ENCODE measurements around the gene STX18. TPM values are rescaled to one million over a fixed set of nuclear protein-coding genes. Genes with fewer than 3 reads are reported as not detected.

Gene STX18
- total RNA-seq, 1 donor from 2014 or later: 17.3 TPM

DNA sequence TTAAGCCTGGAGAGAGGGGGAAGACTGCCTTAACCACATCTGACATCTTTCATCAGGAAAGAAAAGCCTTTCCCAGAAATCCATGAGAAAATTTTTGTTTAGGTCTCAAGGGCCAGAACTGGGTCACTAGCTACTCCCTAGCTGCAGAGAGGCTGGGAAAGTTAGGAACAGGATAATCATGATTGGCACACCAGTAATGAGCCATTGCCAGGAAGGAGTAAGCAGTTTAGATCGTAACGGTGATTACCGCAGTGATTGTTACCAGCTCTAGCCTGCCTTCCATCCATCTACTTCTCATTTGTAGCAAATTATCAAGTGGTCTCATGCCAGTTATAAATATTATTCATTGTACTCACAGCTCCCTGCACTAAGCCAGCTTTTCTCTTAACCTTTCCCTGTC, 22.7 kb upstream of the STX18 start:
- no peak overlapping the region for H3K27ac ChIP-seq (replicated peaks)
- no peaks in the 10 kb centered on the region for H3K36me3 ChIP-seq
- intact Hi-C loops (cut with micrococcal nuclease): no loop called here
- no peak for DNase-seq
- H3K9me3 ChIP-seq (replicated peaks): no peaks in the 10 kb centered on the region
- H3K4me1 ChIP-seq: no peaks in the 10 kb centered on the region
- H3K4me3 ChIP-seq: no peak overlapping the region
- TF ChIP-seq, protein P1, sequence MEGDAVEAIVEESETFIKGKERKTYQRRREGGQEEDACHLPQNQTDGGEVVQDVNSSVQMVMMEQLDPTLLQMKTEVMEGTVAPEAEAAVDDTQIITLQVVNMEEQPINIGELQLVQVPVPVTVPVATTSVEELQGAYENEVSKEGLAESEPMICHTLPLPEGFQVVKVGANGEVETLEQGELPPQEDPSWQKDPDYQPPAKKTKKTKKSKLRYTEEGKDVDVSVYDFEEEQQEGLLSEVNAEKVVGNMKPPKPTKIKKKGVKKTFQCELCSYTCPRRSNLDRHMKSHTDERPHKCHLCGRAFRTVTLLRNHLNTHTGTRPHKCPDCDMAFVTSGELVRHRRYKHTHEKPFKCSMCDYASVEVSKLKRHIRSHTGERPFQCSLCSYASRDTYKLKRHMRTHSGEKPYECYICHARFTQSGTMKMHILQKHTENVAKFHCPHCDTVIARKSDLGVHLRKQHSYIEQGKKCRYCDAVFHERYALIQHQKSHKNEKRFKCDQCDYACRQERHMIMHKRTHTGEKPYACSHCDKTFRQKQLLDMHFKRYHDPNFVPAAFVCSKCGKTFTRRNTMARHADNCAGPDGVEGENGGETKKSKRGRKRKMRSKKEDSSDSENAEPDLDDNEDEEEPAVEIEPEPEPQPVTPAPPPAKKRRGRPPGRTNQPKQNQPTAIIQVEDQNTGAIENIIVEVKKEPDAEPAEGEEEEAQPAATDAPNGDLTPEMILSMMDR (IDR thresholded peaks at IDR 0.05; ENCODE audit: borderline replicate concordance): no peak
- H3K27me3 ChIP-seq (ENCODE audit: low read depth): no peaks in the 10 kb centered on the region

DNA sequence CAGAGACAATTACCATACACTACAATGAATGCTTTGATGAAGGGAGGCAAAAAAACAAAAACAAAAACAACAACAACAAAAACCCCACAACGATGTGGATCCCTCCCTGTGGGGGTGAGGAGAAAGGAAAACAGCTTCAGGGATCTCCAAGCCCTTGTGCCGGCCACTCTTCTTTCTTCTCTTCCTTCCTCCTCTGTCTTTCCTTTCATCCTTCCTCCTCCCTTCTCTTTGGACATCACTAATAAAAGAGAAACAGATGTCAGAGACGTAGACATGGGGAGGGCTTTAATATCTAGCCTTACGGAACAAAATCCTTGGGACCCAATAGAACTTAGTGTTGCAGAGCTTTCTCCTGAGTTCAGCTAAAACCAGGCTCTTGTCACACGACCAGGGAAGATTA, 18.8 kb upstream of the STX18 start:
- TF ChIP-seq, protein P1 (IDR thresholded peaks at IDR 0.05; ENCODE audit: borderline replicate concordance): no peak
- no peak for DNase-seq
- Histone ChIP-seq H3K9me3 (replicated peaks) (no peaks in the 10 kb centered on the region), H3K27ac (replicated peaks) (no peak overlapping the region), H3K27me3 (ENCODE audit: low read depth) (no peaks in the 10 kb centered on the region), H3K4me1 (no peaks in the 10 kb centered on the region), H3K4me3 (no peak overlapping the region), H3K36me3 (no peaks in the 10 kb centered on the region)
- intact Hi-C loops (cut with micrococcal nuclease): no loop called here

DNA sequence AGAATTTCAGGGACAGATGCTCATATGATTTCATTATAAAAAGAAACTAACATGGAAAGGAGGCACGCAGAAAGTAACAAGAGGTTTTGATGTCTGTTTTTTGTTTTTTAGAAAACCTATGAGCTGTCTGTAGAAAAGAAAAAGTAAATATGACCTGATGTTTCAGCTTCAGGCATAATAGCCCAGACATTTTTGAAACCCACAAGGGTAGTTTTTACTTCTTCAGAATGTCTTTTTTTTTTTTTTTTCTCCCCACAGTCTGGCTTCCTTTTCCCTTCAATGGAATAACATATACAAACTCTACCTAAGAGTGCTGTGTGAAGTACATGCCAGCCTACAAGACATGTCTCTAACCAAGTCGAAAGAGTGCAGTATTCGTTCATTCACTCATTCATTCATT, 18.3 kb upstream of the STX18 start:
- Histone ChIP-seq H3K9me3 (replicated peaks) (no peaks in the 10 kb centered on the region), H3K36me3 (no peaks in the 10 kb centered on the region), H3K27ac (replicated peaks) (no peak overlapping the region), H3K27me3 (ENCODE audit: low read depth) (no peaks in the 10 kb centered on the region), H3K4me3 (no peak overlapping the region), H3K4me1 (no peaks in the 10 kb centered on the region)
- intact Hi-C loops (cut with micrococcal nuclease): no loop called here
- DNase-seq: no peak
- TF ChIP-seq, protein P1 (IDR thresholded peaks at IDR 0.05; ENCODE audit: borderline replicate concordance): no peak

DNA sequence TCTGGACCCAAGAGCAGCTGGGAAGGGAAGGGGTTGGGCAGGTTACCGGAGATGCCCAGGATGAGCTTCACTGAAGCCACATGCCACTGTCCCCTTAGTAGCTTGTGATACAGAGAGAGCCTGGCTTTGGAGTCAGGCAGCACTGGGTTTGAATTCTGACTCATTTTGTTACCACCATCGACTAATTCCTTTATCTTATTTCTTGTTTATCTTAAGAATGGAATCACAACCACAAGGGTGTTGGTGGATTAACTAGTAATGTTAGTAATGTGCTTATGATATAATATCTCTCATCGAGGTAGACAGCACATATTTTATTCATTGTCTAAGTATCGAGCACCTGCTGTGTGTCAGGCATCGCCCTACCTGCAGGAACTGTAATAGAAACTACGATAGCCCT, 17.7 kb upstream of the STX18 start:
- H3K36me3 ChIP-seq: no peaks in the 10 kb centered on the region
- no peaks in the 10 kb centered on the region for H3K27me3 ChIP-seq (ENCODE audit: low read depth)
- DNase-seq: no peak
- H3K4me3 ChIP-seq: no peak overlapping the region
- H3K27ac ChIP-seq (replicated peaks): no peak overlapping the region
- no peaks in the 10 kb centered on the region for H3K4me1 ChIP-seq
- intact Hi-C loops (cut with micrococcal nuclease): no loop called here
- TF ChIP-seq, protein P1 (IDR thresholded peaks at IDR 0.05; ENCODE audit: borderline replicate concordance): no peak
- no peaks in the 10 kb centered on the region for H3K9me3 ChIP-seq (replicated peaks)

DNA sequence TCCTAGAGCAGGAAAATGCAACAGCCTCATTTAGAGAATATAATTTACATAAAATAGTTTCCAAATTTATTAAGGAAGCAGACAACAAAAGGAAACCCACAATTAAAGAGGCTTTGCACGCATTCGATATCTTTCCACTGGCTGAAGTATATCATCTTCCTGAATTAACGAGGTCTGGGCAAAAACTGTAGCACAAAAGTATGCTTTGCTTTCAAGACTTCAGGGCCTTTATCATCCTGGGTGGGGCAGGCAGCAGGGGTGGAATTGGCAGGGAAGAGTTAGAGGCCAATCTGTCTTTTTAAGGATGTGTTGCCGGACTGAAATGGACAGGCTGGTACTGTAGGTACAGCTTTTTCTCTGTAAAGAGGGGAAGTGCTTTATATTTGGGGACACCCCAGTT, 17.0 kb upstream of the STX18 start:
- H3K9me3 ChIP-seq (replicated peaks): no peaks in the 10 kb centered on the region
- H3K27ac ChIP-seq (replicated peaks): no peak overlapping the region
- intact Hi-C loops (cut with micrococcal nuclease): no loop called here
- H3K4me1 ChIP-seq: no peaks in the 10 kb centered on the region
- TF ChIP-seq, protein P1 (IDR thresholded peaks at IDR 0.05; ENCODE audit: borderline replicate concordance): no peak
- H3K27me3 ChIP-seq (ENCODE audit: low read depth): no peaks in the 10 kb centered on the region
- DNase-seq: no peak
- H3K4me3 ChIP-seq: no peak overlapping the region
- no peaks in the 10 kb centered on the region for H3K36me3 ChIP-seq

- intact Hi-C loops (cut with micrococcal nuclease): no loop called here
- TF ChIP-seq, protein P1 (IDR thresholded peaks at IDR 0.05; ENCODE audit: borderline replicate concordance): no peak
These were observed 14.1 kb upstream of the STX18 start for GRCh38 chr4:4555916-4556315.

More at GRCh38 chr4:4555916-4556315, 14.1 kb upstream of the STX18 start:
- Histone ChIP-seq H3K4me3 (no peak overlapping the region), H3K27ac (replicated peaks) (no peak overlapping the region), H3K4me1 (no peaks in the 10 kb centered on the region), H3K9me3 (replicated peaks) (no peaks in the 10 kb centered on the region), H3K36me3 (peaks cover 12% of the 10 kb centered on the region), H3K27me3 (ENCODE audit: low read depth) (no peaks in the 10 kb centered on the region)
- no peak for DNase-seq
